DND-41 (cell line): ENCODE results near the gene SLIT1.

Experiments
- ATAC-seq: fragments of 200-7000 bp; cut with Tn5 transposase; 3 replicates; pipeline ENCODE4 v1.9.1; 2021; ENCODE audit warnings: low read depth; ENCODE audit not compliant: insufficient read depth
- DNase-seq: peaks from one replicate; pipeline ENCODE4 v3.0.0-alpha.2; 2020
- H2AFZ ChIP-seq: 2 replicates; pipeline ENCODE4 v1.6.0; 2012; ENCODE audit warnings: low read depth, low read length
- H3K27ac ChIP-seq: 2 replicates; pipeline ENCODE4 v1.5.1; 2012; ENCODE audit warnings: low read length, inconsistent platforms
- H3K27me3 ChIP-seq: fragments of 200-600 bp; sonication (generic); 2 replicates; pipeline ENCODE4 v1.6.0; 2012; ENCODE audit warnings: low read length, mild to moderate bottlenecking, inconsistent platforms; ENCODE audit not compliant: insufficient read depth, poor library complexity
- H3K36me3 ChIP-seq: 2 replicates; pipeline ENCODE4 v1.5.1; 2012; ENCODE audit warnings: low read length, inconsistent platforms; ENCODE audit not compliant: insufficient read depth
- H3K4me1 ChIP-seq: 2 replicates; pipeline ENCODE4 v1.5.1; 2012; ENCODE audit warnings: mild to moderate bottlenecking, low read length; ENCODE audit not compliant: insufficient read depth
- H3K4me2 ChIP-seq: 2 replicates; pipeline ENCODE4 v1.6.0; 2012; ENCODE audit warnings: mild to moderate bottlenecking, moderate library complexity, low read length, inconsistent platforms; ENCODE audit not compliant: insufficient read depth
- H3K4me3 ChIP-seq, 2 experiments: fragments of 200-600 bp in 1 of 2; shearing (Covaris generic) in 1 of 2; 2 replicates each; pipeline ENCODE4 v1.5.1; 2012 to 2016; ENCODE audit warnings: inconsistent platforms in 2 of 2, low read length in 2 of 2, mild to moderate bottlenecking in 2 of 2, low read depth in 1 of 2, moderate library complexity in 1 of 2
- H3K79me2 ChIP-seq: 2 replicates; pipeline ENCODE4 v1.6.0; 2012; ENCODE audit warnings: low read length, inconsistent platforms; ENCODE audit not compliant: insufficient read depth
- H3K9ac ChIP-seq: 2 replicates; pipeline ENCODE4 v1.6.0; 2012; ENCODE audit warnings: low read depth, mild to moderate bottlenecking, inconsistent platforms, low read length, moderate library complexity
- H3K9me3 ChIP-seq: 2 replicates; pipeline ENCODE4 v1.5.1; 2012; ENCODE audit warnings: low read length, moderate library complexity, mild to moderate bottlenecking, inconsistent platforms; ENCODE audit not compliant: insufficient read depth, severe bottlenecking
- H4K20me1 ChIP-seq: 2 replicates; pipeline ENCODE4 v1.6.0; 2012; ENCODE audit warnings: low read length; ENCODE audit not compliant: insufficient read depth
- CTCF ChIP-seq: IDR thresholded peaks from 2 replicates; pipeline ENCODE4 v1.5.1; 2012; ENCODE audit warnings: borderline replicate concordance, low read length, moderate library complexity, mild to moderate bottlenecking; ENCODE audit not compliant: poor library complexity, severe bottlenecking; ENCODE audit errors: extremely low read depth
- EZH2 ChIP-seq: IDR thresholded peaks from 3 replicates; pipeline ENCODE4 v1.6.1; 2012; ENCODE audit warnings: borderline replicate concordance, low read depth, mild to moderate bottlenecking, moderate library complexity, low read length, inconsistent platforms; ENCODE audit not compliant: severe bottlenecking

Gene SLIT1

GRCh38 chr10:97226398-97226797 lies 40.6 kb upstream of the SLIT1 start:
- no peak overlapping the region for H3K4me3 ChIP-seq
- no peak overlapping the region for H3K27ac ChIP-seq
- no peaks in the 10 kb centered on the region for H3K9me3 ChIP-seq
- no peak overlapping the region for H2AFZ ChIP-seq
- H3K4me2 ChIP-seq = no peak overlapping the region
- no peak overlapping the region for H3K9ac ChIP-seq
- TF ChIP-seq EZH2 = no peak
- TF ChIP-seq CTCF = no peak
- no peaks in the 10 kb centered on the region for H3K79me2 ChIP-seq
- H3K27me3 ChIP-seq = no peaks in the 10 kb centered on the region
- ATAC-seq (no peak), DNase-seq (no peak)
- peaks cover 82% of the 10 kb centered on the region for H3K36me3 ChIP-seq
- no peaks in the 10 kb centered on the region for H3K4me1 ChIP-seq
- no peaks in the 10 kb centered on the region for H4K20me1 ChIP-seq

GRCh38 chr10:97224483-97225435 lies 39.0 kb upstream of the SLIT1 start:
- Histone ChIP-seq H3K9ac (no peak overlapping the region), H3K27me3 (no peaks in the 10 kb centered on the region), H3K4me1 (no peaks in the 10 kb centered on the region), H2AFZ (no peak overlapping the region), H3K9me3 (no peaks in the 10 kb centered on the region), H3K36me3 (peaks cover 81% of the 10 kb centered on the region), H4K20me1 (no peaks in the 10 kb centered on the region), H3K27ac (no peak overlapping the region), H3K4me3 (no peak overlapping the region), H3K79me2 (no peaks in the 10 kb centered on the region), H3K4me2 (no peak overlapping the region)
- DNase-seq (no peak), ATAC-seq (no peak)
- TF ChIP-seq CTCF (no peak), EZH2 (no peak)

- Histone ChIP-seq H3K9ac (no peak overlapping the region), H3K4me1 (no peaks in the 10 kb centered on the region), H3K27ac (no peak overlapping the region), H3K79me2 (no peaks in the 10 kb centered on the region), H3K36me3 (peaks cover 59% of the 10 kb centered on the region), H2AFZ (no peak overlapping the region), H3K4me3 (no peak overlapping the region), H3K4me2 (no peak overlapping the region), H4K20me1 (no peaks in the 10 kb centered on the region), H3K9me3 (no peaks in the 10 kb centered on the region), H3K27me3 (no peaks in the 10 kb centered on the region)
- DNase-seq (no peak), ATAC-seq (no peak)
- TF ChIP-seq CTCF = no peak
- TF ChIP-seq EZH2 = no peak
Measured at GRCh38 chr10:97222326-97222961, 36.7 kb upstream of the SLIT1 start.
